ENCODE data around the gene KCNT2. TPM values are rescaled to one million over a fixed set of nuclear protein-coding genes. Genes with fewer than 3 reads are reported as not detected.

The KCNT2 gene
- total RNA-seq, 4 donors from 2014 or later: 0.18 to 3.3 (median 2.0) TPM

DNA sequence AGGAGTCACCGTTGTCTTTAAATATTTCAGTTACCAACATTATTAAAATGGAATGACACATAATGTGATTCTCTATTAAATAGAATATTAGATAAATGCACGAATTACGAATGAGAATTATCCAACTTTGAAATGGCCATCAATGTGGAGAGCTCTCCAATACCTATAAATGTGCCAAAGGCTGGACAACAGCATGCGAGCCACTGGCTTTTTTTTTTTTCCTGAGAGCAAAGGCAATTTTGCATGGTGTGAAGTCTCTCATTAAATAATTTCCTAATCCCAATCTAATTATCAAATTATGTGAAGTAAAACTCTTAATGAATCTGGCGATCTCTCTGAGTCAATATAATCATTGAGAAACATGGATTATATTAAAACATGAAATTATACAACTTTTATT, 113.5 kb downstream of the KCNT2 start:
- TF ChIP-seq, protein P1, sequence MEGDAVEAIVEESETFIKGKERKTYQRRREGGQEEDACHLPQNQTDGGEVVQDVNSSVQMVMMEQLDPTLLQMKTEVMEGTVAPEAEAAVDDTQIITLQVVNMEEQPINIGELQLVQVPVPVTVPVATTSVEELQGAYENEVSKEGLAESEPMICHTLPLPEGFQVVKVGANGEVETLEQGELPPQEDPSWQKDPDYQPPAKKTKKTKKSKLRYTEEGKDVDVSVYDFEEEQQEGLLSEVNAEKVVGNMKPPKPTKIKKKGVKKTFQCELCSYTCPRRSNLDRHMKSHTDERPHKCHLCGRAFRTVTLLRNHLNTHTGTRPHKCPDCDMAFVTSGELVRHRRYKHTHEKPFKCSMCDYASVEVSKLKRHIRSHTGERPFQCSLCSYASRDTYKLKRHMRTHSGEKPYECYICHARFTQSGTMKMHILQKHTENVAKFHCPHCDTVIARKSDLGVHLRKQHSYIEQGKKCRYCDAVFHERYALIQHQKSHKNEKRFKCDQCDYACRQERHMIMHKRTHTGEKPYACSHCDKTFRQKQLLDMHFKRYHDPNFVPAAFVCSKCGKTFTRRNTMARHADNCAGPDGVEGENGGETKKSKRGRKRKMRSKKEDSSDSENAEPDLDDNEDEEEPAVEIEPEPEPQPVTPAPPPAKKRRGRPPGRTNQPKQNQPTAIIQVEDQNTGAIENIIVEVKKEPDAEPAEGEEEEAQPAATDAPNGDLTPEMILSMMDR (IDR thresholded peaks at IDR 0.05): no peak
- TF ChIP-seq POLR2A (IDR thresholded peaks at IDR 0.05): no peak
- Histone ChIP-seq H3K9me3 (no peaks in the 10 kb centered on the region), H3K4me3 (no peak overlapping the region), H3K27ac (no peak overlapping the region), H3K27me3 (no peaks in the 10 kb centered on the region), H3K36me3 (no peaks in the 10 kb centered on the region), H3K4me1 (no peaks in the 10 kb centered on the region)
- DNase-seq: no peak

GRCh38 chr1:196493881-196494280, 114.4 kb downstream of the KCNT2 start:
- H3K27me3 ChIP-seq: no peaks in the 10 kb centered on the region
- no peak overlapping the region for H3K4me3 ChIP-seq
- no peaks in the 10 kb centered on the region for H3K4me1 ChIP-seq
- no peak overlapping the region for H3K27ac ChIP-seq
- no peaks in the 10 kb centered on the region for H3K9me3 ChIP-seq
- TF ChIP-seq POLR2A (IDR thresholded peaks at IDR 0.05): no peak
- TF ChIP-seq, protein P1 (IDR thresholded peaks at IDR 0.05): no peak
- DNase-seq: no peak
- H3K36me3 ChIP-seq: no peaks in the 10 kb centered on the region

DNA sequence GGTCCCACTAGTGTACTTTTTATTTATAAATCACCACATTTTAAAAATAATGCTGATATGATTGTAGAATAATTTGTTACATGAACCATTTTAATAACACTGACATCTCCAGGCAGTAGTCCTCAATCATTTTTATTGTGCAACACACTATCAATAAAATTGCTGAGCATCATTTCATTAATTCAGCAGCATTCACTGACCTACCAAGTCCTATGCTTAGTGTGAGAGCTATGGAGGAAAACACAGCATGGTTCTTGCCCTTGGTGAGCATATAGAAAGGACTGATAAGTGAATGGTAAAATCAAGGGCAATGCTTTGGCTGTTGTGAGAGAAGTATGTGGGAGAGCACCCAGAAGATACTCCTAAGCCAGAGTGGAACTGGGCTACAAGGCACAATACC, 119.7 kb downstream of the KCNT2 start:
- no peak for TF ChIP-seq POLR2A (IDR thresholded peaks at IDR 0.05)
- TF ChIP-seq, protein P1 (IDR thresholded peaks at IDR 0.05): no peak
- H3K9me3 ChIP-seq: no peaks in the 10 kb centered on the region
- H3K4me1 ChIP-seq: no peaks in the 10 kb centered on the region
- H3K27ac ChIP-seq: no peak overlapping the region
- no peak overlapping the region for H3K4me3 ChIP-seq
- H3K36me3 ChIP-seq: no peaks in the 10 kb centered on the region
- DNase-seq: no peak
- H3K27me3 ChIP-seq: no peaks in the 10 kb centered on the region

DNA sequence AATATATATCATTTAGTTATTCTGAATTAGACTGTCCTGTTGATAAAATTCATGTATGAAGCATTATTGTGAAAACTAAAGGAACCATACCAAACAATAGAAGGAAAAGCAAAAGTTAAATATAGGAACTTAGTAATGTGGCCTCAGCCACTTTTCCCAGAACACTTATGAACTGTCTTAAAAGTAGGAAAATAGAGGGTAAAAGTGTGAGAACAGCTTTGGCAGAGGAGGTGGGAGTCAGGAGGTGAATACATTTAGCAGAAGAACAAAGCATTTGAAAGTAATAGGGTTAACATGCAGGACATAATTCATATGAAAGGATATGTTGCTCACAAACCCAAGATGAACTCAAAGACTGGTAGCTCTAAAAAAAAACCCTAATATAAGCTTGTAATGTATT, 121.9 kb downstream of the KCNT2 start:
- TF ChIP-seq, protein P1 (IDR thresholded peaks at IDR 0.05): no peak
- H3K27me3 ChIP-seq: no peaks in the 10 kb centered on the region
- no peak overlapping the region for H3K4me3 ChIP-seq
- no peaks in the 10 kb centered on the region for H3K9me3 ChIP-seq
- H3K4me1 ChIP-seq: no peaks in the 10 kb centered on the region
- no peak for DNase-seq
- no peaks in the 10 kb centered on the region for H3K36me3 ChIP-seq
- H3K27ac ChIP-seq: no peak overlapping the region

GRCh38 chr1:196481616-196482015, 126.6 kb downstream of the KCNT2 start:
- Histone ChIP-seq H3K4me1 (no peaks in the 10 kb centered on the region), H3K27me3 (no peaks in the 10 kb centered on the region), H3K4me3 (no peak overlapping the region), H3K27ac (no peak overlapping the region), H3K36me3 (no peaks in the 10 kb centered on the region), H3K9me3 (no peaks in the 10 kb centered on the region)
- DNase-seq: no peak
- TF ChIP-seq, protein P1 (IDR thresholded peaks at IDR 0.05): no peak
- TF ChIP-seq POLR2A (IDR thresholded peaks at IDR 0.05): no peak

DNA sequence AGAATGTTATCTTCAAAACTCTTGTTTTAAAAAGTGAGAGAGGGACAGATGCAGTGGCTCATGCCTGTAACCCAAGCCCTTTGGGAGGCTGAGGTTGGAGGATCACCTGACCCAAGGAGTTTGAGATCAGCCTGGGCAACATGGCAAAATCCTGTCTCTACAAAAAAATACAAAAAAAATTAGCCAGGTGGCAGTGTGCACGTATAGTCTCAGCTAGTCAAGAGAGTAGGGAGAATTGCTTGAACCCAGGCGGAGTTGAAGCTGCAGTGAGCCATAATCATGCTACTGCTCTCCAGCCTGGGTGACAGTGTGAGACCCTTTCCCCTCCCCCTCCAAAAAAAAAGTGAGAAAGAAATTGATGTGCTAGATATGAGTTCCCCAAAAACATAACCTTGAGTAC, 131.0 kb downstream of the KCNT2 start:
- Histone ChIP-seq H3K9me3 (no peaks in the 10 kb centered on the region), H3K27ac (no peak overlapping the region), H3K36me3 (no peaks in the 10 kb centered on the region), H3K4me1 (no peaks in the 10 kb centered on the region), H3K27me3 (no peaks in the 10 kb centered on the region), H3K4me3 (no peak overlapping the region)
- DNase-seq: no peak
- TF ChIP-seq, protein P1 (IDR thresholded peaks at IDR 0.05): no peak
- no peak for TF ChIP-seq POLR2A (IDR thresholded peaks at IDR 0.05)

Data from Peyer's patch (tissue), 4 donors.